HEK293 (cell line): ENCODE data around the gene TMEM273.

Experiments
- REST ChIP-seq: fragments of 450-650 bp; formaldehyde crosslinking; IDR thresholded peaks from 2 replicates; pipeline ENCODE4 v1.5.1; 2016; ENCODE audit warnings: missing biosample characterization, missing genetic modification characterization
- ZNF510 ChIP-seq: fragments of 450-650 bp; formaldehyde crosslinking; IDR thresholded peaks from 2 replicates; pipeline ENCODE4 v1.5.1; 2018; ENCODE audit warnings: mild to moderate bottlenecking, missing genetic modification characterization, missing biosample characterization; ENCODE audit not compliant: insufficient replicate concordance
- ZNF580 ChIP-seq: fragments of 450-650 bp; formaldehyde crosslinking; IDR thresholded peaks from 2 replicates; pipeline ENCODE4 v1.5.1; 2016; ENCODE audit warnings: missing biosample characterization, missing genetic modification characterization
- ZNF626 ChIP-seq: fragments of 450-650 bp; sonication (Bioruptor Pico); formaldehyde crosslinking; IDR thresholded peaks from 2 replicates; pipeline ENCODE4 v1.5.1; 2018; ENCODE audit warnings: missing biosample characterization, missing genetic modification characterization, inconsistent platforms
- ZNF670 ChIP-seq: fragments of 450-650 bp; formaldehyde crosslinking; IDR thresholded peaks from 2 replicates; pipeline ENCODE4 v1.5.1; 2016; ENCODE audit warnings: missing biosample characterization, missing genetic modification characterization, low read depth
- ZSCAN30 ChIP-seq: fragments of 450-650 bp; IDR thresholded peaks from 2 replicates; pipeline ENCODE4 v1.5.1; 2018; ENCODE audit warnings: missing biosample characterization, mild to moderate bottlenecking, missing genetic modification characterization, moderate library complexity
- TF ChIP-seq, protein P1 (sequence below): fragments of 450-650 bp; formaldehyde crosslinking; IDR thresholded peaks from 2 replicates; pipeline ENCODE4 v1.5.1; 2016; ENCODE audit warnings: missing biosample characterization, missing genetic modification characterization

DNA sequence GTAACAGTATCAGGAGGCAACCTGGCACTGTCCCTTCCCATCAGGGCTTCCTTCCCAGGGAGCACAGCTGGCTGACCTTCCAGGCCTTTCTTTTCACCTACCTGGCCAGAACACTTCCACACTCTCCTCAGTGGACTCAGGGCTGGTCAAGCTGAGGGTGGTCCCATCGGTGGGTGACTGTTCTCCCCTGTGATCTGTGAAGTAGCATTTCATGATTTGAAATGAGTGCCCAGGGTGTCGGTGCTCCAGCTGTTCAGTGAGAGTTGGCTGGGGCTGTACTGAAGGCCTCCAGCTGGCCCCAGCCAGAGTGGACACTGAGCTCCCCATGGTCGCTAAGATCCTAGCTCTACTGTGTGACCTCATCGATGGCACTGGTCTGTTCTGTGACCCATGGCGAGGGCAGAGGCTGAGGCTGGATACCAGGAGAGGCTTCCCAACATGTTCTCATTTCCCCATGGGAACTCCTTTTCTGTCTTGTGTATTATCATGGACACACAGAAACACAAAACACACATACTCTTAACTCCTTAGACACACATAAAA is 54.4 kb downstream of the TMEM273 start, which contains the start of gene FAM170B:
- no peak for TF ChIP-seq ZNF626
- TF ChIP-seq, protein P1, sequence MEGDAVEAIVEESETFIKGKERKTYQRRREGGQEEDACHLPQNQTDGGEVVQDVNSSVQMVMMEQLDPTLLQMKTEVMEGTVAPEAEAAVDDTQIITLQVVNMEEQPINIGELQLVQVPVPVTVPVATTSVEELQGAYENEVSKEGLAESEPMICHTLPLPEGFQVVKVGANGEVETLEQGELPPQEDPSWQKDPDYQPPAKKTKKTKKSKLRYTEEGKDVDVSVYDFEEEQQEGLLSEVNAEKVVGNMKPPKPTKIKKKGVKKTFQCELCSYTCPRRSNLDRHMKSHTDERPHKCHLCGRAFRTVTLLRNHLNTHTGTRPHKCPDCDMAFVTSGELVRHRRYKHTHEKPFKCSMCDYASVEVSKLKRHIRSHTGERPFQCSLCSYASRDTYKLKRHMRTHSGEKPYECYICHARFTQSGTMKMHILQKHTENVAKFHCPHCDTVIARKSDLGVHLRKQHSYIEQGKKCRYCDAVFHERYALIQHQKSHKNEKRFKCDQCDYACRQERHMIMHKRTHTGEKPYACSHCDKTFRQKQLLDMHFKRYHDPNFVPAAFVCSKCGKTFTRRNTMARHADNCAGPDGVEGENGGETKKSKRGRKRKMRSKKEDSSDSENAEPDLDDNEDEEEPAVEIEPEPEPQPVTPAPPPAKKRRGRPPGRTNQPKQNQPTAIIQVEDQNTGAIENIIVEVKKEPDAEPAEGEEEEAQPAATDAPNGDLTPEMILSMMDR (tag by site-specific recombination) = no peak
- TF ChIP-seq REST = no peak
- TF ChIP-seq ZNF670 (tag by site-specific recombination) = no peak
- no peak for TF ChIP-seq ZNF580 (tag by site-specific recombination)
- TF ChIP-seq ZNF510 (tag by site-specific recombination) = no peak
- no peak for TF ChIP-seq ZSCAN30 (tag by site-specific recombination)
